ENCODE measurements around the gene AMMECR1. TPM values are rescaled to one million over a fixed set of nuclear protein-coding genes. Genes with fewer than 3 reads are reported as not detected.
A peak's percentile ranks its signal among the peaks of the same experiment; 100 is the strongest.

AMMECR1 gene
- total RNA-seq, 1 experiment from 2014 or later, result 23.0 TPM

DNA sequence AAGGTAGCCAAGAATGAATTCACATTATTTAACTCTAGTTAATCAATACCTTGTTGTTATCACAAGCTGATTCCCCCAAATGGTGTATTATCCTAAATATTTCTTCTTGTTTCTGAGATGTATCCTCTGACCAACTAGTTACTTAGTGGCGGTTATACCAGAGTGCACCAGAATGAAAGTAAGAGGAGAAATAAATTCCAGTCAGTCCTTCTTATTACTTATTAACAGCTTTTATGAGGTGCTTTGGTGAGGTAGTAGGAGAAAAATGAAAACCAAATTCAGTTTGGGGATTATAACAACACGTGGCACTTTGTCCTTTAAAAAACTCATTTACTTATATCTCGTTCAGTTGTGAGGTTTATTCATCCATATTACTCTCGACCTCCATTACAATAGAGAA, 101.9 kb downstream of the AMMECR1 start:
- no peaks in the 10 kb centered on the region for H3K36me3 ChIP-seq (ENCODE audit: control insufficient read depth, insufficient read depth, low read length)
- BruUV-seq (replicated peaks), result no TSS peak
- CTCF ChIA-PET, result no interaction called here
- Mint-ChIP-seq H3K4me1 (ENCODE audit: low read depth, unreplicated experiment) (peaks cover 6% of the 10 kb centered on the region), H3K27me3 (ENCODE audit: insufficient read depth, unreplicated experiment) (no peaks in the 10 kb centered on the region), H3K4me3 (ENCODE audit: unreplicated experiment) (peak overlapping the region; percentile 19), H3K27ac (ENCODE audit: unreplicated experiment) (no peak overlapping the region), H3K36me3 (ENCODE audit: insufficient read depth, unreplicated experiment) (no peaks in the 10 kb centered on the region), H3K9me3 (ENCODE audit: unreplicated experiment) (no peaks in the 10 kb centered on the region)
- no peak for DNase-seq
- peaks cover 13% of the 10 kb centered on the region for H3K4me1 ChIP-seq
- POLR2A ChIA-PET, result no interaction called here
- TF ChIP-seq, protein P1, sequence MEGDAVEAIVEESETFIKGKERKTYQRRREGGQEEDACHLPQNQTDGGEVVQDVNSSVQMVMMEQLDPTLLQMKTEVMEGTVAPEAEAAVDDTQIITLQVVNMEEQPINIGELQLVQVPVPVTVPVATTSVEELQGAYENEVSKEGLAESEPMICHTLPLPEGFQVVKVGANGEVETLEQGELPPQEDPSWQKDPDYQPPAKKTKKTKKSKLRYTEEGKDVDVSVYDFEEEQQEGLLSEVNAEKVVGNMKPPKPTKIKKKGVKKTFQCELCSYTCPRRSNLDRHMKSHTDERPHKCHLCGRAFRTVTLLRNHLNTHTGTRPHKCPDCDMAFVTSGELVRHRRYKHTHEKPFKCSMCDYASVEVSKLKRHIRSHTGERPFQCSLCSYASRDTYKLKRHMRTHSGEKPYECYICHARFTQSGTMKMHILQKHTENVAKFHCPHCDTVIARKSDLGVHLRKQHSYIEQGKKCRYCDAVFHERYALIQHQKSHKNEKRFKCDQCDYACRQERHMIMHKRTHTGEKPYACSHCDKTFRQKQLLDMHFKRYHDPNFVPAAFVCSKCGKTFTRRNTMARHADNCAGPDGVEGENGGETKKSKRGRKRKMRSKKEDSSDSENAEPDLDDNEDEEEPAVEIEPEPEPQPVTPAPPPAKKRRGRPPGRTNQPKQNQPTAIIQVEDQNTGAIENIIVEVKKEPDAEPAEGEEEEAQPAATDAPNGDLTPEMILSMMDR (IDR thresholded peaks at IDR 0.05; ENCODE audit: insufficient read depth in 1 of 2, low read depth in 1 of 2, low read length in 1 of 2, severe bottlenecking in 1 of 2, unreplicated experiment in 1 of 2), result no peak
- intact Hi-C loops (cut with micrococcal nuclease; ENCODE audit: unreplicated experiment), result loop anchor here (5.0 to 10.0 kb wide), 2 partner anchors 59 to 101 kb away; partner anchors contain the start of gene AMMECR1
- H3K4me3 ChIP-seq (ENCODE audit: low read depth, low read length), result no peak overlapping the region
- no peaks in the 10 kb centered on the region for H3K27me3 ChIP-seq (replicated peaks; ENCODE audit: control insufficient read depth, insufficient read depth, low read length)
- H3K9me3 ChIP-seq, result no peaks in the 10 kb centered on the region

DNA sequence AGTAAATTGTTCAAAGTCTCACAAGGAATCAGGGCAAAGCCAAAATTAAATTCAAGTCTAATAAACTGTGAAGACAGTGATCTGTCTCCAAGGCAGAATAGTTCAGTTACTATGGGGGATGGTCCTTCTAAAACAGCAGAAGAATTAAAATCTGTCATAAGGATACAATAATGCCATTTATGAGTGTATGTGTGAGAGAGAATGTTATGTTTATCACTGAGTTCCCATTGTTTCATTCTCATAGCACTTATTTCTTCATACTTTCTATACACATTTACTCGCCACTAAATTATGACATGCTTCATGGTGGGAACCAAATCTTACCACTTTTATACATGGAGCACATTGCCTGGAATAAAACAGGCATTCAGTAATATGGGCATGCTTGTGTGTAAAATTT, 102.5 kb downstream of the AMMECR1 start:
- H3K27me3 ChIP-seq (replicated peaks; ENCODE audit: control insufficient read depth, insufficient read depth, low read length), result no peaks in the 10 kb centered on the region
- H3K36me3 ChIP-seq (ENCODE audit: control insufficient read depth, insufficient read depth, low read length), result no peaks in the 10 kb centered on the region
- peaks cover 13% of the 10 kb centered on the region for H3K4me1 ChIP-seq
- intact Hi-C loops (cut with micrococcal nuclease; ENCODE audit: unreplicated experiment), result loop anchor here (5.0 to 10.0 kb wide), 2 partner anchors 59 to 102 kb away; partner anchors contain the start of gene AMMECR1
- H3K27me3 Mint-ChIP-seq (ENCODE audit: insufficient read depth, unreplicated experiment), result no peaks in the 10 kb centered on the region
- no peak overlapping the region for H3K4me3 ChIP-seq (ENCODE audit: low read depth, low read length)
- CTCF ChIA-PET, result no interaction called here
- TF ChIP-seq, protein P1 (IDR thresholded peaks at IDR 0.05; ENCODE audit: insufficient read depth in 1 of 2, low read depth in 1 of 2, low read length in 1 of 2, severe bottlenecking in 1 of 2, unreplicated experiment in 1 of 2), result no peak
- no peaks in the 10 kb centered on the region for H3K9me3 ChIP-seq
- peaks cover 6% of the 10 kb centered on the region for H3K4me1 Mint-ChIP-seq (ENCODE audit: low read depth, unreplicated experiment)
- BruUV-seq (replicated peaks), result no TSS peak
- H3K27ac Mint-ChIP-seq (ENCODE audit: unreplicated experiment), result no peak overlapping the region
- no peak for DNase-seq
- H3K36me3 Mint-ChIP-seq (ENCODE audit: insufficient read depth, unreplicated experiment), result no peaks in the 10 kb centered on the region
- no peaks in the 10 kb centered on the region for H3K9me3 Mint-ChIP-seq (ENCODE audit: unreplicated experiment)
- POLR2A ChIA-PET, result no interaction called here
- peak overlapping the region; percentile 19 for H3K4me3 Mint-ChIP-seq (ENCODE audit: unreplicated experiment)

DNA sequence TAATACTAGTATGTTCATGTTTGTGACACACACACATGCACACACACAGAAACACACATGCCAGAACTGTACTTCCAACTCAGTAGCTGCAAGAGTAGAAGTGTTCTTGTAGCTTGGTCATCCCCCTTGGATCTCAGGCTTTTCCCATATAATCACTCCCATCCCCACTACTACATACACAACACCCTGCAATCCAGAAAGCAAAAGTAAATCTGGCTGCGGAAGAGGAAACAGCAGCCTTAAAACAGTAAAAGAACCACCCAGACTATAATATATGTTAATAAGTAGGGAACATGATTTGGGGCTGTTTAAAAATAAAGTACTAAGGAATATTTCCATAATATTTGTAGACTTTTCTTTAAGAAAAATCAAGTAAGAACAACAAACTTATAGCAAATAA, 103.2 kb downstream of the AMMECR1 start:
- TF ChIP-seq, protein P1 (IDR thresholded peaks at IDR 0.05; ENCODE audit: insufficient read depth in 1 of 2, low read depth in 1 of 2, low read length in 1 of 2, severe bottlenecking in 1 of 2, unreplicated experiment in 1 of 2), result no peak
- H3K36me3 ChIP-seq (ENCODE audit: control insufficient read depth, insufficient read depth, low read length), result no peaks in the 10 kb centered on the region
- H3K9me3 ChIP-seq, result no peaks in the 10 kb centered on the region
- POLR2A ChIA-PET, result no interaction called here
- peaks cover 13% of the 10 kb centered on the region for H3K4me1 ChIP-seq
- Mint-ChIP-seq H3K9me3 (ENCODE audit: unreplicated experiment) (no peaks in the 10 kb centered on the region), H3K27ac (ENCODE audit: unreplicated experiment) (no peak overlapping the region), H3K4me3 (ENCODE audit: unreplicated experiment) (no peak overlapping the region), H3K4me1 (ENCODE audit: low read depth, unreplicated experiment) (peaks cover 6% of the 10 kb centered on the region), H3K27me3 (ENCODE audit: insufficient read depth, unreplicated experiment) (no peaks in the 10 kb centered on the region), H3K36me3 (ENCODE audit: insufficient read depth, unreplicated experiment) (no peaks in the 10 kb centered on the region)
- intact Hi-C loops (cut with micrococcal nuclease; ENCODE audit: unreplicated experiment), result loop anchor here (5.0 to 10.0 kb wide), 2 partner anchors 60 to 103 kb away; partner anchors contain the start of gene AMMECR1
- DNase-seq, result no peak
- BruUV-seq (replicated peaks), result no TSS peak
- no peak overlapping the region for H3K4me3 ChIP-seq (ENCODE audit: low read depth, low read length)
- H3K27me3 ChIP-seq (replicated peaks; ENCODE audit: control insufficient read depth, insufficient read depth, low read length), result no peaks in the 10 kb centered on the region
- CTCF ChIA-PET, result no interaction called here
